AG09309 (cell line): ENCODE results near the gene XRCC1.
"Not testable (repeated sequence)": the region's sequence is repeated elsewhere in the genome, so short reads cannot be mapped to it uniquely, and the experiment has no call there.

Source experiments
- DNase-seq: peaks from one replicate; pipeline ENCODE4 v3.0.0-alpha.2; 2010; ENCODE audit warnings: low read depth
- H3K4me3 ChIP-seq: 2 replicates; pipeline ENCODE4 v1.5.1; 2011; ENCODE audit warnings: mild to moderate bottlenecking, low read depth, low read length, moderate library complexity; ENCODE audit not compliant: control insufficient read depth
- TF ChIP-seq, protein P1 (sequence below): IDR thresholded peaks from 2 replicates; pipeline ENCODE4 v1.5.1; 2011; ENCODE audit warnings: mild to moderate bottlenecking, low read depth, low read length, inconsistent platforms; ENCODE audit not compliant: insufficient read depth, control insufficient read depth; ENCODE audit errors: missing control alignments

Gene XRCC1

DNA sequence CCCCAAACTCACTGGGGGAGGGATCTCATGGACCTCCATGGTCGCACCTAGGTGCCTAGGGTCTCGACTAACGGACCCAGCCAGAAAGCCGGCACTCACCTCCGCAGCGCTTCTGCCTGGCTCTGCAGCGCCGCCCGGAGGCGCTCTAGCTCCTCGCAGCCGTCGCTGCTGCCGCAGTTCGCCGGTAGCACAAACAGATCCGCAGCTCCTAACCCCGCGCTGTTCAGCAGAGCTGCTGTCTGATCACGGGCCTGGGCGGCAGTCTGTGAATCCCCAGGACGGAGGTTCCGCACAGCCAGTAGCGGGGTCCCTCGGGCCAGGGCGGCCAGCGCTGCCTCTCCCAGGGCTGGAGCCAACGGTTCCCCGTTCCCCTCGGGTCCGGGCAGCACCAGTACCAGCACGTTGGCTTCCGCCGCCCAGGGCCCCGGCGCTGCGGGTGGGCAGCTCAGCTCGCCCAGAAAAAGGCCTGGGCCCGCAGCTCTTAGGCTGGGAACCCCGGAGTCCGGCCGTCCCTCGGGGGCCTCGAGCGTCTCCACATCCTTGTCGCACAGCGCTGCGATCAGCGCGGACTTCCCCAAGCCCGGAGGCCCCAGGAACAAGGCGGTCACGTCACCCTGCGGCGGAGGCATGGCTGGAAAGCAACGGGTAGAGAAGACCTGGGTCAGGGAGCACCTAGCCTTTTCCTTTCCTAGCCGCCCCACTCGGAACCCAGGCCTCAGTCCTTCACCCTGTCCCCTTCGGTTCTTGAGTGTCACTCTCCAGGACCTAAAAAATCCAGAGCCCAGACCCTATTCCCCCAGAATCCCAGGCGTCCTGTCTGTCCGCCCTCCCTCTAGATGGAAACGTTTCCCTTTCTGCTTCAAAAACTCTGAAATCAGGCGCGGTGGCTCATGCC is 19.6 kb upstream of the XRCC1 start:
- no peak for DNase-seq
- TF ChIP-seq, protein P1, sequence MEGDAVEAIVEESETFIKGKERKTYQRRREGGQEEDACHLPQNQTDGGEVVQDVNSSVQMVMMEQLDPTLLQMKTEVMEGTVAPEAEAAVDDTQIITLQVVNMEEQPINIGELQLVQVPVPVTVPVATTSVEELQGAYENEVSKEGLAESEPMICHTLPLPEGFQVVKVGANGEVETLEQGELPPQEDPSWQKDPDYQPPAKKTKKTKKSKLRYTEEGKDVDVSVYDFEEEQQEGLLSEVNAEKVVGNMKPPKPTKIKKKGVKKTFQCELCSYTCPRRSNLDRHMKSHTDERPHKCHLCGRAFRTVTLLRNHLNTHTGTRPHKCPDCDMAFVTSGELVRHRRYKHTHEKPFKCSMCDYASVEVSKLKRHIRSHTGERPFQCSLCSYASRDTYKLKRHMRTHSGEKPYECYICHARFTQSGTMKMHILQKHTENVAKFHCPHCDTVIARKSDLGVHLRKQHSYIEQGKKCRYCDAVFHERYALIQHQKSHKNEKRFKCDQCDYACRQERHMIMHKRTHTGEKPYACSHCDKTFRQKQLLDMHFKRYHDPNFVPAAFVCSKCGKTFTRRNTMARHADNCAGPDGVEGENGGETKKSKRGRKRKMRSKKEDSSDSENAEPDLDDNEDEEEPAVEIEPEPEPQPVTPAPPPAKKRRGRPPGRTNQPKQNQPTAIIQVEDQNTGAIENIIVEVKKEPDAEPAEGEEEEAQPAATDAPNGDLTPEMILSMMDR, result peak; percentile 93
- peak overlapping the region; percentile 74 for H3K4me3 ChIP-seq

DNA sequence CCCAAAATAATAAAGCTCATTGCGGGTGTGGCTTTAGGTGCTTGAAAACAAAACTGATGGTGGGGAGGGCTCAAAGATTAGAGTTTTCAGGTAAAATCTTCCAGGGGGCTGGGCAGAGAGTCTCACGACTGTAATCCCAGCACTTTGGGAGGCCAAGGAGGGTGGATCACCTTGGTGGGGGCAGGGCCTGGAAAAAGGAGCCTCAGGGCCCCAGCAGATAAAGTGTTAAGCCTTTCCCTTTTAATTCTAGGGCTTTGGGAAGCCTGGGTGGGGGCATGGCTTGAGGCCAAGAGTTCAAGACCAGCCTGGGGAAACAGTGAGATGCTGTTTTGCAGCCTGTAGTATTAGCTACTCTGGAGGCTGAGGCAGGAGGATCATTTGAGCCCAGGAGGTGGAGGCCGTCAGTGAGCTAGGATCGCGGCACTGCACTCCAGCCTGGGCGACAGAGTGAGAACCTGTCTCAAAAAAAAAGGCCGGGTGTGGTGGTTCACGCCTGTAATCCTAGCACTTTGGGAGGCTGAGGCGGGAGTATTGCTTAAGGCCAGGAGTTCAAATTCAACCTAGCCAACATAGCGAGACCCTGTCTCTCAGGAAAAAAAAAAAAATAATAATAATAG is 18.9 kb upstream of the XRCC1 start:
- DNase-seq, result no peak
- peak overlapping the region; percentile 74 for H3K4me3 ChIP-seq
- TF ChIP-seq, protein P1, result no peak

DNA sequence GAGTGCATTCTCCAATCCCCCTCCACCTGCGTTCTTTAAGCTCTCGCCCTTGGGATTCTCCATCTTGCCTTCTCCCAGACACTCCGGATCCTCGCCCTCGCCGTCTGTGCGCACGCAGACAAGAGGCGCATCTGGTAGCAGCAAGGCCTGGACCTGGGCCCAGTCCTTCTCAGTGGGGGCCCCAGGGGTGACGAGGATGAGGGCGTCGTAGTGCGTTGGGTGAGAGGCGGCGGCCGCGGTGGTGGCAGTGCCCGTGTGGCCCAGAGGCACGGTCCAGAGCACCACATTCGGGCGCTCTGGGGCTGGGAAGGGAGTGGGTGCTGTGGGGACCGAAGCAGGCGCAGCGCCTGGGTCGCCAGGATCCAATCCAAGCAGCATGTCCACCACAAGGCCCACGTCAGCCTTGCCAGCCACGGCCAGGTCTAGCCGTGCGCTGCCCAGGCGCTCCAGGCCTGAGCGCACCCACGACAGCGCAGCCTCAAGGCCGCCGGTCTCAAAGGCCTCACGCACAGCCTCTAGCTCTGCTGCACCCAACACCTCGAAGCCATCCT is 17.5 kb upstream of the XRCC1 start:
- no peak for DNase-seq
- no peak overlapping the region for H3K4me3 ChIP-seq
- TF ChIP-seq, protein P1, result no peak

DNA sequence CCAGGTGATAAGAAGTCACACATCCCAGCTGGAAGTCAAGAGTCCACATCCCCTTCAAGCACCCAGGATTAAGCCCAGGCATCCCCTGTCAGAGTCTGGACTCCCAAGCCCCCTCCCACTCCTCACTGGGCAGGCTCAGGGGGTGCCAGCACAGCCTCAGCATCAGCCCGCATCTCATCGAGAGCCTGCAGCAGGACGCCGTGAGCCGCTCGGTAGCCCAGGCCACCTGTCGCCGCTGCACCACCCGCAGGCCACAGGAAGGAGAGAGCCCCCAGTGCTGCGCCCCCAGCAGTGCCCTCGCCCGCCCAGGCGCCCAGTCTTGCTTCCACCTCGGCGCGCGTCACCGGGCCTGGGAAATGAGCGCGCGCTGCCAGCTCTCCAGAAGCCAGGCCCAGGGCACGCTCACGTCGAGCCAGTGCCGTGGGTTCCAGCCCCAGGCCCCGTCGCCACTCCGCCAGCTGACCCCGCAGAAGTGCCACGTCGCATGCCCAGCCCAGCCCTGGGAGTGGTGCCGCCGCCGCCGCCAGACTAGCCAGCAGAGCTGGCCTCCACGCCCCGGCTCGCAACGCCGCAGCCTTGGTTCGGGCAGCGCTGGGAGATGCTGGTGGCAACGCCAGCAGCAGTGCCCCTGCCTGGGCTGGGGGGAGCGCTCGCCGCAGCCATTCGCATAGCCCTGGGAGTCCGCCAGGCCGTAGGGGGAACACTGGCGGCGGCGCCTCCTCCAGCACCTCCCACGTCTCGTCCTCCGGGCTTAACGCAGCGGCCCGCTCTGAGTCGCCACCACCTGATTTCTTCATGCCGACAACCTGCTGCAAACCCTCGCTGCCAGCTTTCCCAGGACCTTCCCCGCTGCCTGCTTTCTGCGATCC is 16.8 kb upstream of the XRCC1 start:
- DNase-seq, result no peak
- TF ChIP-seq, protein P1, result no peak

DNA sequence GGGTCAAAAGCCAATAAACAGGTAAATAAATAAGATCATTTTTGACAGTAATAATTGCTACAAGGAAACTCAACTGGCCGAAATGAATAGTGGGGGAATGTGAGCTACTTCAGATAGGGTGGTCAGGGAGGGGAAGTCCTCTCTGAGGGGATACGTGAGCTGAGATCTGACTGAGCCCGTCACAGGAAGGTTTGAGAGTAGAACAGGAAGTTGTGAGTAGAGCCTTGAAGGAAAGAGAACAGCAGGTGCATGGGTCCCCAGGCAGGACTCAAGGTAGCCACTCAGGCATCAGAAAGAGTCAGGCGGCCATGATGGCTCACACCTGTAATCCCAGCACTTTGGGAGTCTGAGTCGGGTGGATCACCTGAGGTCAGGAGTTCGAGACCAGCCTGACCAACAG is 14.4 kb upstream of the XRCC1 start:
- DNase-seq, result no peak
- TF ChIP-seq, protein P1, result no peak
- H3K4me3 ChIP-seq, result no peak overlapping the region

More for the DNA sequence above, 16.8 kb upstream of the XRCC1 start:
- no peak overlapping the region for H3K4me3 ChIP-seq

DNA sequence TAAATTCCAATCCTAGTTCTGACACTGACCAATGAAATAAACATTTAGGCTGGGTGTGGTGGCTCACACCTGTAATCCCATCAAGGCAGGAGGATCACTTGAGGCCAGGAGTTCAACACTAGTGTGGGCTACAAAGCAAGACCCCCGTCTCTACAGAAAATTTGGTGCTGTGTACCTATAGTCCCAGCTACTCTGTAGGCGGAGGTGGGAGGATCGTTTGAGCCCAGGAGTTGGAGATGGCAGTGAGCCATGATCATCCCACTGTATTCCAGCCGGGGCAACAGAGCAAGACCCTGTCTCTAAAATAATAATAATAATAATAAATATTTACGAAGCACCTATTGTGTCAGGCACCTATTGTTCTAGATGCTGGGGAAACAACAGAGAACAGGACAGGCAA is 13.9 kb upstream of the XRCC1 start:
- no peak overlapping the region for H3K4me3 ChIP-seq
- no peak for DNase-seq
- TF ChIP-seq, protein P1, result no peak

DNA sequence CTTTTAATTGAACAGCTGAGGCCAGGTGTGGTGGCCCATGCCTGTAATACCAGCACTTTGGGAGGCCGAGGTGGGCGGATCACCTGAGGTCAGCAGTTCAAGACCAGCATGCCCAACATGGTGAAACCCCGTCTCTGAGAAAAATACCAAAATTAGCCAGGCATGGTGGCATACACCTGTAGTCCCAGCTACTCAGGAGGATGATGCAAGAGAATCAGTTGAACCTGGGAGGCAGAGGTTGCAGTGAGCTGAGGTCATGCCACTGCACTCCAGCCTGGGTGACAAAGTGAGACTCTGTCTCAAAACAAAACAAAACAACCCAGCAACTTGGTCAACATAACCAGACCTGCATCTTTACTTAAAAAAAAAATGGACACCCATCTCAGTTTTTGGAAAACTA is 11.7 kb upstream of the XRCC1 start:
- DNase-seq, H3K4me3 ChIP-seq: not testable (repeated sequence)
